Neural progenitor cell (in vitro differentiated cells): Measurements from ENCODE around the gene PEAK1. TPM values are rescaled to one million over a fixed set of nuclear protein-coding genes. Genes with fewer than 3 reads are reported as not detected.

Source experiments
- DNase-seq: peaks from one replicate; pipeline ENCODE4 v3.0.0-alpha.2; 2016; ENCODE audit warnings: low spot score
- H2AFZ ChIP-seq: fragments of 200-600 bp; sonication (generic); replicated peaks from 2 replicates; pipeline ENCODE4 v1.6.1; 2016; ENCODE audit warnings: antibody characterized with exemption
- H3F3A ChIP-seq: fragments of 200-600 bp; sonication (generic); 2 replicates; pipeline ENCODE4 v1.6.1; 2016; ENCODE audit warnings: antibody characterized with exemption, low read depth
- H3K27ac ChIP-seq: fragments of 200-600 bp; sonication (generic); 2 replicates; pipeline ENCODE4 v1.5.1; 2016; ENCODE audit warnings: mild to moderate bottlenecking
- H3K27me3 ChIP-seq: fragments of 200-600 bp; sonication (generic); 2 replicates; pipeline ENCODE4 v1.6.1; 2016; ENCODE audit warnings: mild to moderate bottlenecking, moderate library complexity
- H3K36me3 ChIP-seq: fragments of 200-600 bp; sonication (generic); 2 replicates; pipeline ENCODE4 v1.5.1; 2016
- H3K4me1 ChIP-seq: fragments of 200-600 bp; sonication (generic); 2 replicates; pipeline ENCODE4 v1.6.1; 2016; ENCODE audit warnings: mixed run types
- H3K4me2 ChIP-seq: fragments of 200-600 bp; sonication (generic); 2 replicates; pipeline ENCODE4 v1.6.1; 2016
- H3K4me3 ChIP-seq: fragments of 200-600 bp; sonication (generic); 2 replicates; pipeline ENCODE4 v1.5.1; 2016
- H3K79me2 ChIP-seq: fragments of 200-600 bp; sonication (generic); 2 replicates; pipeline ENCODE4 v1.6.1; 2016; ENCODE audit warnings: low read depth
- H3K9ac ChIP-seq: fragments of 200-600 bp; sonication (generic); 2 replicates; pipeline ENCODE4 v1.6.1; 2016
- H3K9me3 ChIP-seq: fragments of 200-600 bp; sonication (generic); 2 replicates; pipeline ENCODE4 v1.5.1; 2016; ENCODE audit warnings: low read depth
- H4K20me1 ChIP-seq: fragments of 200-600 bp; sonication (generic); 2 replicates; pipeline ENCODE4 v1.6.1; 2016; ENCODE audit warnings: low read depth
- H3K27ac Mint-ChIP-seq: 3 replicates; pipeline ENCODE4 v1.8.0; 2021; ENCODE audit warnings: mixed read lengths
- H3K27me3 Mint-ChIP-seq: 2 replicates; pipeline ENCODE4 v1.8.0; 2022; ENCODE audit warnings: low read depth, mild to moderate bottlenecking, inconsistent platforms, moderate library complexity, mixed read lengths; ENCODE audit not compliant: insufficient read depth
- H3K36me3 Mint-ChIP-seq: 3 replicates; pipeline ENCODE4 v1.8.0; 2021; ENCODE audit warnings: mixed read lengths
- H3K4me1 Mint-ChIP-seq: 3 replicates; pipeline ENCODE4 v1.8.0; 2021; ENCODE audit warnings: mixed read lengths
- H3K4me3 Mint-ChIP-seq: 3 replicates; pipeline ENCODE4 v1.8.0; 2021; ENCODE audit warnings: mild to moderate bottlenecking, moderate library complexity, mixed read lengths
- H3K9me3 Mint-ChIP-seq: 3 replicates; pipeline ENCODE4 v1.8.0; 2020; ENCODE audit warnings: mixed read lengths
- CTCF ChIP-seq: fragments of 200-600 bp; sonication (generic); IDR thresholded peaks from 2 replicates; pipeline ENCODE4 v1.5.1; 2017; ENCODE audit warnings: antibody characterized with exemption, mild to moderate bottlenecking
- EZH2 ChIP-seq: fragments of 200-600 bp; sonication (generic); IDR thresholded peaks from 2 replicates; pipeline ENCODE4 v1.6.1; 2017; ENCODE audit warnings: antibody characterized with exemption, mild to moderate bottlenecking, moderate library complexity
- EZH2phosphoT487 ChIP-seq: fragments of 200-600 bp; sonication (generic); IDR thresholded peaks from 2 replicates; pipeline ENCODE4 v1.6.1; 2017; ENCODE audit warnings: antibody characterized with exemption
- total RNA-seq: library from RNA; depleted of rRNA; stranded (reverse); fragments of >200 nt; gene quantifications from 2 replicates; pipeline ENCODE4 v1.2.3, GENCODE V29; 2015; ENCODE audit warnings: low replicate concordance

PEAK1 gene
- total RNA-seq, 1 donor from 2014 or later = 30.9 TPM

DNA sequence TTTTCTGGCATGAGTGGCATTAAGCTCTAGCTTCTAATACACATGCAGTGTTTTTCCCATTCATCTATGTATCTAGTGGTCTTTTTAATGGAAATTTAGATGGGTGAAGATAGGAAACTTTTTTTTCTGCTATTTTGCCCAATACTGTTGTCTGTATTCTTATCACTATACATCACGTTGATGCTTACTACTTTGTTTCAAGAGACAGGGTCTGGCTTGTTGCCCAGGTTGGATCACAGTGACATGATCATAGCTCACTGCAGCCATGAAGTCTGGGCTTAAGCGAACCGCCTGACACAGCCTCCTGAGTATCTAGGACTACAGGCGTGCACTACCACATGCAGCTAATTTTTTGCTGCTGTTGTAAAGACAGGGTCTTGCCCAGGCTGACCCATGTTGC lies 84.6 kb downstream of the PEAK1 start:
- H3K9me3 Mint-ChIP-seq = peaks cover 1% of the 10 kb centered on the region
- Histone ChIP-seq H3K4me2 (no peak overlapping the region), H3K79me2 (no peaks in the 10 kb centered on the region), H3K9me3 (no peaks in the 10 kb centered on the region), H3K27ac (no peak overlapping the region), H3K4me1 (no peaks in the 10 kb centered on the region), H3K36me3 (no peaks in the 10 kb centered on the region), H3F3A (no peaks in the 10 kb centered on the region), H3K27me3 (no peaks in the 10 kb centered on the region), H2AFZ (no peak overlapping the region), H3K4me3 (no peak overlapping the region), H4K20me1 (no peaks in the 10 kb centered on the region), H3K9ac (no peak overlapping the region)
- no peak overlapping the region for H3K27ac Mint-ChIP-seq
- TF ChIP-seq EZH2phosphoT487 (no peak), CTCF (no peak), EZH2 (no peak)
- no peak for DNase-seq
- H3K36me3 Mint-ChIP-seq = peaks cover 3% of the 10 kb centered on the region
- no peaks in the 10 kb centered on the region for H3K27me3 Mint-ChIP-seq
- no peak overlapping the region for H3K4me3 Mint-ChIP-seq
- no peaks in the 10 kb centered on the region for H3K4me1 Mint-ChIP-seq

GRCh38 chr15:77333166-77333565 lies 86.7 kb downstream of the PEAK1 start:
- no peak overlapping the region for H3K9ac ChIP-seq
- H3K79me2 ChIP-seq = no peaks in the 10 kb centered on the region
- Mint-ChIP-seq H3K27me3 (no peaks in the 10 kb centered on the region), H3K4me3 (no peak overlapping the region), H3K36me3 (no peaks in the 10 kb centered on the region), H3K4me1 (no peaks in the 10 kb centered on the region), H3K27ac (no peak overlapping the region), H3K9me3 (no peaks in the 10 kb centered on the region)
- no peak for DNase-seq
- H3K4me3 ChIP-seq = no peak overlapping the region
- H2AFZ ChIP-seq = no peak overlapping the region
- no peaks in the 10 kb centered on the region for H4K20me1 ChIP-seq
- no peaks in the 10 kb centered on the region for H3K27me3 ChIP-seq
- TF ChIP-seq CTCF (no peak), EZH2 (no peak), EZH2phosphoT487 (no peak)
- H3F3A ChIP-seq = no peaks in the 10 kb centered on the region
- H3K27ac ChIP-seq = no peak overlapping the region
- H3K36me3 ChIP-seq = no peaks in the 10 kb centered on the region
- H3K9me3 ChIP-seq = no peaks in the 10 kb centered on the region
- H3K4me1 ChIP-seq = peaks cover 11% of the 10 kb centered on the region
- no peak overlapping the region for H3K4me2 ChIP-seq

DNA sequence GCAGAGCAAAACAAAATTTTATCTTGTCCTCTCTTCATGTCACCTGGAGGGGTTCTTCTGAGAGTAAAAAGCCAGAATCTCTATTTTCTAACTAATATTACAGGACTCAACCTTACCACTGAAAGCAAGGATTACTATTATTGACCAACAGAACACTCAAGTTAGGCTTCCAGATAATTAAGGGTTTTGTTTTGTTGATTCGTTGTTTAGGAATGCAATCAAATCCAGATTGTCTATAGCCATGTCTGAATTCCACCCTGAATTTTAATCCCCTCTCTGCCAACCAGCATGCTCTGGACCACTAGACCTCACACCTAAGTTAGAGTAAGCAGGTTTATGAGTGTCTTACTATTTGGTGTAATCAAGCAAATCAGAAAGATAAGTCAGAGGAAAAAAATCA lies 90.7 kb downstream of the PEAK1 start:
- peak; percentile 6 for DNase-seq
- Mint-ChIP-seq H3K36me3 (no peaks in the 10 kb centered on the region), H3K4me1 (no peaks in the 10 kb centered on the region), H3K4me3 (no peak overlapping the region), H3K27ac (no peak overlapping the region), H3K9me3 (no peaks in the 10 kb centered on the region), H3K27me3 (no peaks in the 10 kb centered on the region)
- Histone ChIP-seq H3K4me1 (peaks cover 11% of the 10 kb centered on the region), H3F3A (no peaks in the 10 kb centered on the region), H3K27me3 (no peaks in the 10 kb centered on the region), H3K27ac (no peak overlapping the region), H3K79me2 (no peaks in the 10 kb centered on the region), H3K36me3 (no peaks in the 10 kb centered on the region), H3K4me2 (no peak overlapping the region), H2AFZ (no peak overlapping the region), H3K9ac (no peak overlapping the region), H3K9me3 (no peaks in the 10 kb centered on the region), H3K4me3 (no peak overlapping the region), H4K20me1 (no peaks in the 10 kb centered on the region)
- TF ChIP-seq CTCF = no peak
- no peak for TF ChIP-seq EZH2
- TF ChIP-seq EZH2phosphoT487 = no peak
